HepG2 (cell line): Measurements from ENCODE around the gene CAPN9. TPM values are rescaled to one million over a fixed set of nuclear protein-coding genes. Genes with fewer than 3 reads are reported as not detected.

Experiments used
- AKNA ChIP-seq: sonication (generic); formaldehyde crosslinking; IDR thresholded peaks from 2 replicates; pipeline ENCODE4 v1.4.0; 2020; ENCODE audit warnings: missing genetic modification reagents, borderline replicate concordance
- ARNT2 ChIP-seq: sonication (generic); formaldehyde crosslinking; IDR thresholded peaks from 2 replicates; pipeline ENCODE4 v1.8.0; 2022; ENCODE audit warnings: mild to moderate bottlenecking, low read depth, missing genetic modification reagents, moderate library complexity
- CBX5 ChIP-seq: sonication (generic); formaldehyde crosslinking; IDR thresholded peaks from 2 replicates; pipeline ENCODE4 v1.4.0; 2020; ENCODE audit warnings: missing genetic modification reagents, borderline replicate concordance
- CENPT ChIP-seq: sonication (generic); formaldehyde crosslinking; IDR thresholded peaks from 2 replicates; pipeline ENCODE4 v1.8.0; 2022; ENCODE audit warnings: low read depth, mild to moderate bottlenecking, moderate library complexity, missing genetic modification reagents
- EHMT2 ChIP-seq: fragments of 200-600 bp; sonication (generic); IDR thresholded peaks from 2 replicates; pipeline ENCODE4 v1.7.0; 2017; ENCODE audit warnings: antibody characterized with exemption, low read depth, low read length, borderline replicate concordance
- GATAD2A ChIP-seq: IDR thresholded peaks from 2 replicates; pipeline ENCODE4 v1.6.1; 2016
- JUN ChIP-seq: sonication (generic); formaldehyde crosslinking; IDR thresholded peaks from 2 replicates; pipeline ENCODE4 v1.4.0; 2020; ENCODE audit warnings: mild to moderate bottlenecking, missing genetic modification reagents
- MTF1 ChIP-seq: sonication (generic); formaldehyde crosslinking; IDR thresholded peaks from 2 replicates; pipeline ENCODE4 v1.5.0; 2020; ENCODE audit warnings: missing genetic modification reagents
- PHF8 ChIP-seq: sonication (generic); formaldehyde crosslinking; IDR thresholded peaks from 2 replicates; pipeline ENCODE4 v1.5.0; 2020; ENCODE audit warnings: missing genetic modification reagents
- POLR2AphosphoS2 ChIP-seq: IDR thresholded peaks from 2 replicates; pipeline ENCODE4 v1.6.1; 2011; ENCODE audit warnings: low read depth, low read length, improper control_type of control experiment
- RARA ChIP-seq: IDR thresholded peaks from 2 replicates; pipeline ENCODE4 v1.6.1; 2016; ENCODE audit warnings: missing genetic modification reagents, missing compliant biosample characterization
- SIX1 ChIP-seq: sonication (generic); formaldehyde crosslinking; IDR thresholded peaks from 2 replicates; pipeline ENCODE4 v1.4.0; 2020; ENCODE audit warnings: missing genetic modification reagents, borderline replicate concordance
- SPEN ChIP-seq: sonication (generic); formaldehyde crosslinking; IDR thresholded peaks from 2 replicates; pipeline ENCODE4 v1.5.1; 2020; ENCODE audit warnings: low read depth, mild to moderate bottlenecking, missing genetic modification reagents
- SRY ChIP-seq: sonication (generic); formaldehyde crosslinking; IDR thresholded peaks from 2 replicates; pipeline ENCODE4 v1.8.0; 2022; ENCODE audit warnings: mild to moderate bottlenecking, missing genetic modification reagents
- THAP11 ChIP-seq: IDR thresholded peaks from 2 replicates; pipeline ENCODE4 v1.6.1; 2016; ENCODE audit warnings: missing biosample characterization, missing genetic modification reagents
- ZKSCAN1 ChIP-seq: fragments of 150-350 bp; IDR thresholded peaks from 2 replicates; pipeline ENCODE4 v1.6.1; 2014; ENCODE audit warnings: low read length
- ZNF136 ChIP-seq: sonication (generic); formaldehyde crosslinking; IDR thresholded peaks from 2 replicates; pipeline ENCODE4 v1.8.1; 2022; ENCODE audit warnings: low read depth, mild to moderate bottlenecking, moderate library complexity, missing genetic modification reagents
- ZNF207 ChIP-seq: fragments of 450-650 bp; IDR thresholded peaks from 2 replicates; pipeline ENCODE4 v1.6.1; 2016; ENCODE audit warnings: antibody characterized with exemption, borderline replicate concordance
- ZNF761 ChIP-seq: sonication (generic); formaldehyde crosslinking; conservative IDR thresholded peaks from 2 replicates; pipeline ENCODE4 v1.4.0; 2020; ENCODE audit warnings: mild to moderate bottlenecking, missing genetic modification reagents
- ZNF766 ChIP-seq: sonication (generic); formaldehyde crosslinking; IDR thresholded peaks from 2 replicates; pipeline ENCODE4 v1.5.0; 2020; ENCODE audit warnings: missing genetic modification reagents, borderline replicate concordance
- ZNF891 ChIP-seq: sonication (generic); formaldehyde crosslinking; IDR thresholded peaks from 2 replicates; pipeline ENCODE4 v1.5.0; 2020; ENCODE audit warnings: mild to moderate bottlenecking, missing genetic modification reagents
- ZSCAN31 ChIP-seq: sonication (generic); formaldehyde crosslinking; IDR thresholded peaks from 2 replicates; pipeline ENCODE4 v1.5.0; 2020; ENCODE audit warnings: low read depth, mild to moderate bottlenecking, missing genetic modification reagents
- ZZZ3 ChIP-seq: sonication (generic); formaldehyde crosslinking; IDR thresholded peaks from 2 replicates; pipeline ENCODE4 v1.4.0; 2020; ENCODE audit warnings: missing genetic modification reagents, mild to moderate bottlenecking, borderline replicate concordance
- polyA plus RNA-seq, 8 experiments: library from polyadenylated mRNA; depleted of rRNA in 3 of 8; stranded (reverse) in 7 of 8; unstranded in 1 of 8; fragments of >200 nt; fragmentation: Illumina TruSeq in 4 of 8; extraction: Trizol in 4 of 8; gene quantifications; 2 replicates each; pipeline versions ENCODE4 v1.2.1 to v1.2.3, GENCODE V29; 2011 to 2016; ENCODE audit warnings: low read depth in 4 of 8, missing spikeins in 1 of 8, mixed read lengths in 1 of 8; ENCODE audit not compliant: insufficient read depth in 1 of 8
- total RNA-seq, 5 experiments: library from RNA; depleted of rRNA; stranded (reverse); fragments of >200 nt; fragmentation: Illumina TruSeq; extraction: Trizol; gene quantifications; 2 replicates each; pipeline ENCODE4 v1.2.3, GENCODE V29; 2016; ENCODE audit warnings: low read depth in 1 of 5
- TF ChIP-seq, protein P1 (sequence below): sonication (generic); formaldehyde crosslinking; IDR thresholded peaks from 2 replicates; pipeline ENCODE4 v1.5.1; 2020; ENCODE audit warnings: missing genetic modification reagents, mild to moderate bottlenecking, borderline replicate concordance
- TF ChIP-seq, protein P2 (sequence below): fragments of 450-650 bp; IDR thresholded peaks from 2 replicates; pipeline ENCODE4 v1.6.1; 2016

Gene CAPN9
- total and polyA plus RNA-seq, 2 of the 13 experiments (the other 11 are each of a cell fraction or from before 2014, with no cell fraction given), result 0.04 to 0.31 TPM

- TF ChIP-seq AKNA (CRISPR knock-in tag) (no peak), EHMT2 (no peak), ZNF207 (no peak), RARA (peak; percentile 37; the same call in 1 of the 2 replicates), THAP11 (CRISPR knock-in tag) (no peak; the same call in 1 of the 2 replicates), ZZZ3 (CRISPR knock-in tag) (no peak), ZNF761 (no peak; the same call in 1 of the 2 replicates), SRY (CRISPR knock-in tag) (no peak), ZNF766 (CRISPR knock-in tag) (peak; percentile 33; the same call in 1 of the 2 replicates), POLR2AphosphoS2 (no peak), SPEN (CRISPR knock-in tag) (no peak), PHF8 (CRISPR knock-in tag) (no peak), ZNF891 (CRISPR knock-in tag) (no peak), CBX5 (CRISPR knock-in tag) (no peak), MTF1 (CRISPR knock-in tag) (no peak), JUN (no peak), ARNT2 (CRISPR knock-in tag) (no peak), CENPT (CRISPR knock-in tag) (no peak), ZSCAN31 (CRISPR knock-in tag) (no peak), ZKSCAN1 (peak; percentile 66; the same call in 1 of the 2 replicates), SIX1 (no peak), ZNF136 (CRISPR knock-in tag) (no peak), GATAD2A (CRISPR knock-in tag) (no peak)
- TF ChIP-seq, protein P1, sequence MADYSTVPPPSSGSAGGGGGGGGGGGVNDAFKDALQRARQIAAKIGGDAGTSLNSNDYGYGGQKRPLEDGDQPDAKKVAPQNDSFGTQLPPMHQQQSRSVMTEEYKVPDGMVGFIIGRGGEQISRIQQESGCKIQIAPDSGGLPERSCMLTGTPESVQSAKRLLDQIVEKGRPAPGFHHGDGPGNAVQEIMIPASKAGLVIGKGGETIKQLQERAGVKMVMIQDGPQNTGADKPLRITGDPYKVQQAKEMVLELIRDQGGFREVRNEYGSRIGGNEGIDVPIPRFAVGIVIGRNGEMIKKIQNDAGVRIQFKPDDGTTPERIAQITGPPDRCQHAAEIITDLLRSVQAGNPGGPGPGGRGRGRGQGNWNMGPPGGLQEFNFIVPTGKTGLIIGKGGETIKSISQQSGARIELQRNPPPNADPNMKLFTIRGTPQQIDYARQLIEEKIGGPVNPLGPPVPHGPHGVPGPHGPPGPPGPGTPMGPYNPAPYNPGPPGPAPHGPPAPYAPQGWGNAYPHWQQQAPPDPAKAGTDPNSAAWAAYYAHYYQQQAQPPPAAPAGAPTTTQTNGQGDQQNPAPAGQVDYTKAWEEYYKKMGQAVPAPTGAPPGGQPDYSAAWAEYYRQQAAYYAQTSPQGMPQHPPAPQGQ (CRISPR knock-in tag), result no peak
- TF ChIP-seq, protein P2, sequence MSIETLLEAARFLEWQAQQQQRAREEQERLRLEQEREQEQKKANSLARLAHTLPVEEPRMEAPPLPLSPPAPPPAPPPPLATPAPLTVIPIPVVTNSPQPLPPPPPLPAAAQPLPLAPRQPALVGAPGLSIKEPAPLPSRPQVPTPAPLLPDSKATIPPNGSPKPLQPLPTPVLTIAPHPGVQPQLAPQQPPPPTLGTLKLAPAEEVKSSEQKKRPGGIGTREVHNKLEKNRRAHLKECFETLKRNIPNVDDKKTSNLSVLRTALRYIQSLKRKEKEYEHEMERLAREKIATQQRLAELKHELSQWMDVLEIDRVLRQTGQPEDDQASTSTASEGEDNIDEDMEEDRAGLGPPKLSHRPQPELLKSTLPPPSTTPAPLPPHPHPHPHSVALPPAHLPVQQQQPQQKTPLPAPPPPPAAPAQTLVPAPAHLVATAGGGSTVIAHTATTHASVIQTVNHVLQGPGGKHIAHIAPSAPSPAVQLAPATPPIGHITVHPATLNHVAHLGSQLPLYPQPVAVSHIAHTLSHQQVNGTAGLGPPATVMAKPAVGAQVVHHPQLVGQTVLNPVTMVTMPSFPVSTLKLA, result no peak
Observed at GRCh38 chr1:230760360-230760827, 13.2 kb downstream of the CAPN9 start (continued).
